PFSK-1 (cell line): Measurements from ENCODE around the gene SLC46A1.

Experiments used
- POLR2AphosphoS5 ChIP-seq: IDR thresholded peaks from 2 replicates; pipeline ENCODE4 v1.6.1; 2012; ENCODE audit warnings: low read depth, mild to moderate bottlenecking, control low read depth, low read length, moderate library complexity
- TAF1 ChIP-seq: IDR thresholded peaks from 2 replicates; pipeline ENCODE4 v1.6.1; 2012; ENCODE audit warnings: low read length, control low read depth, borderline replicate concordance; ENCODE audit not compliant: insufficient read depth

SLC46A1 gene

GRCh38 chr17:28345419-28346198 is 60.4 kb downstream of the SLC46A1 start:
- peak; percentile 22; the same call in 1 of the 2 replicates for TF ChIP-seq POLR2AphosphoS5
- no peak for TF ChIP-seq TAF1
